HCT116 (cell line): ENCODE data around the gene RBBP6. TPM values are rescaled to one million over a fixed set of nuclear protein-coding genes. Genes with fewer than 3 reads are reported as not detected.

Source experiments
- ATAC-seq: fragments of 200-7000 bp; cut with Tn5 transposase; 2 replicates; pipeline ENCODE4 v1.9.1; 2020; ENCODE audit warnings: mild to moderate bottlenecking, moderate library complexity
- BruUV-seq: library from RNA; stranded (reverse); fragments of 400-500 nt; replicated peaks from 2 replicates; lab custom pipeline; 2021; lab: Mats Ljungman, UMichigan
- CTCF ChIA-PET: fragments of 300-600 bp; sonication (Branson Sonifier 250); formaldehyde crosslinking; loops from one replicate; lab custom pipeline; 2021; ENCODE audit warnings: antibody characterized with exemption; lab: Charles Lee
- POLR2A ChIA-PET: fragments of 300-600, 350-600 bp; sonication (Branson Sonifier 250); formaldehyde crosslinking; loops from one replicate; lab custom pipeline; 2021; ENCODE audit warnings: antibody characterized with exemption; lab: Charles Lee
- RAD21 ChIA-PET, 2 experiments: fragments of 300-600 bp; sonication (Branson Sonifier 250); formaldehyde crosslinking; loops; one replicate each; lab custom pipeline; 2023; ENCODE audit warnings: low total read pairs in 2 of 2; ENCODE audit not compliant: uncharacterized antibody in 2 of 2, unreplicated experiment in 2 of 2, low non-redundant PET in 1 of 2; lab: Charles Lee
- DNase-seq: peaks from one replicate; pipeline ENCODE4 v3.0.0-alpha.2; 2010; ENCODE audit warnings: low read depth, low spot score
- H2AFZ ChIP-seq: fragments of 200-600 bp; shearing (Covaris generic), sonication (generic); 2 replicates; pipeline ENCODE4 v1.6.1; 2017; ENCODE audit warnings: low read depth, mixed run types, mixed read lengths, antibody characterized with exemption, low read length; ENCODE audit not compliant: poor library complexity, severe bottlenecking
- H3K27ac ChIP-seq: 2 replicates; pipeline ENCODE4 v1.5.1; 2012; ENCODE audit warnings: low read depth, low read length
- H3K27me3 ChIP-seq: fragments of 200-600 bp; sonication (generic); 2 replicates; pipeline ENCODE4 v1.6.1; 2016; ENCODE audit warnings: mixed run types, low read length, mixed read lengths; ENCODE audit not compliant: insufficient read depth
- H3K36me3 ChIP-seq, 2 experiments: fragments of 200-500 bp in 1 of 2; fragments of 200-600 bp in 1 of 2; sonication (Bioruptor generic) in 1 of 2; sonication (generic) in 1 of 2; 2 replicates each; pipeline versions ENCODE4 v1.5.1 to v1.6.1; 2014 to 2016; ENCODE audit warnings: low read length in 2 of 2, inconsistent platforms in 1 of 2, mixed read lengths in 1 of 2, mixed run types in 1 of 2; ENCODE audit not compliant: insufficient read depth in 2 of 2, control insufficient read depth in 1 of 2
- H3K4me1 ChIP-seq, 2 experiments: fragments of 200-600 bp in 1 of 2; sonication (generic) in 1 of 2; 2 replicates each; pipeline versions ENCODE4 v1.5.1 to v1.6.1; 2012 to 2017; ENCODE audit warnings: low read length in 2 of 2, inconsistent platforms in 1 of 2, mild to moderate bottlenecking in 1 of 2, mixed read lengths in 1 of 2, mixed run types in 1 of 2, moderate library complexity in 1 of 2; ENCODE audit not compliant: insufficient read depth in 2 of 2, control insufficient read depth in 1 of 2
- H3K4me2 ChIP-seq: fragments of 200-600 bp; sonication (generic); 2 replicates; pipeline ENCODE4 v1.6.1; 2017; ENCODE audit warnings: mixed run types, low read length, mixed read lengths
- H3K4me3 ChIP-seq, 2 experiments: fragments of 200-600 bp in 1 of 2; sonication (generic) in 1 of 2; replicated peaks in 1 of 2; 2 replicates each; pipeline ENCODE4 v1.5.1; 2011 to 2016; ENCODE audit warnings: low read length in 2 of 2, control low read depth in 1 of 2, low read depth in 1 of 2, mild to moderate bottlenecking in 1 of 2, mixed read lengths in 1 of 2, mixed run types in 1 of 2
- H3K79me2 ChIP-seq: fragments of 200-600 bp; sonication (generic); 2 replicates; pipeline ENCODE4 v1.6.1; 2017; ENCODE audit warnings: mild to moderate bottlenecking, mixed run types, low read length, moderate library complexity, mixed read lengths; ENCODE audit not compliant: insufficient read depth
- H3K9ac ChIP-seq: fragments of 200-600 bp; sonication (generic); 2 replicates; pipeline ENCODE4 v1.6.1; 2016; ENCODE audit warnings: low read length, mixed read lengths
- H3K9me2 ChIP-seq: fragments of 200-600 bp; sonication (generic), shearing (Covaris generic); 2 replicates; pipeline ENCODE4 v1.6.1; 2017; ENCODE audit warnings: mixed run types, mild to moderate bottlenecking, moderate library complexity; ENCODE audit not compliant: insufficient read depth
- H3K9me3 ChIP-seq, 2 experiments: fragments of 200-500 bp in 1 of 2; fragments of 200-600 bp in 1 of 2; sonication (Bioruptor generic) in 1 of 2; sonication (generic) in 1 of 2; 2 replicates each; pipeline ENCODE4 v1.6.1; 2014 to 2017; ENCODE audit warnings: low read length in 2 of 2, mixed read lengths in 2 of 2, inconsistent platforms in 1 of 2, low read depth in 1 of 2, mild to moderate bottlenecking in 1 of 2, mixed run types in 1 of 2, moderate library complexity in 1 of 2; ENCODE audit not compliant: control insufficient read depth in 1 of 2, insufficient read depth in 1 of 2
- H4K20me1 ChIP-seq: fragments of 200-600 bp; sonication (generic), shearing (Covaris generic); 2 replicates; pipeline ENCODE4 v1.6.1; 2017; ENCODE audit warnings: mixed run types, mild to moderate bottlenecking, moderate library complexity; ENCODE audit not compliant: insufficient read depth
- ATF3 ChIP-seq: IDR thresholded peaks from 2 replicates; pipeline ENCODE4 v1.6.1; 2012
- CBX3 ChIP-seq: IDR thresholded peaks from 2 replicates; pipeline ENCODE4 v1.6.1; 2012; ENCODE audit warnings: low read depth
- CEBPB ChIP-seq: IDR thresholded peaks from 2 replicates; pipeline ENCODE4 v1.6.1; 2012; ENCODE audit warnings: low read depth
- CTCF ChIP-seq, 3 experiments: fragments of 200-600 bp in 1 of 3; sonication (generic) in 1 of 3; IDR thresholded peaks in 2 of 3; conservative IDR thresholded peaks in 1 of 3; 2 replicates each; pipeline ENCODE4 v1.5.1; 2012 to 2017; ENCODE audit warnings: low read depth in 2 of 3, low read length in 2 of 3, antibody characterized with exemption in 1 of 3, borderline replicate concordance in 1 of 3, control low read depth in 1 of 3, mild to moderate bottlenecking in 1 of 3, mixed read lengths in 1 of 3, mixed run types in 1 of 3, moderate library complexity in 1 of 3; ENCODE audit not compliant: insufficient read depth in 1 of 3
- FOSL1 ChIP-seq: IDR thresholded peaks from 2 replicates; pipeline ENCODE4 v1.6.1; 2012; ENCODE audit warnings: low read depth
- POLR2A ChIP-seq: IDR thresholded peaks from 2 replicates; pipeline ENCODE4 v1.7.0; 2011; ENCODE audit warnings: borderline replicate concordance; ENCODE audit not compliant: insufficient read depth, insufficient read length; ENCODE audit errors: extremely low read depth
- RAD21 ChIP-seq: IDR thresholded peaks from 2 replicates; pipeline ENCODE4 v1.6.1; 2012; ENCODE audit warnings: low read depth, mild to moderate bottlenecking
- SP1 ChIP-seq: IDR thresholded peaks from 2 replicates; pipeline ENCODE4 v1.6.1; 2012; ENCODE audit warnings: low read depth
- TCF7L2 ChIP-seq: IDR thresholded peaks from 2 replicates; pipeline ENCODE4 v1.7.0; 2011; ENCODE audit warnings: borderline replicate concordance, inconsistent platforms; ENCODE audit not compliant: insufficient read depth, insufficient read length; ENCODE audit errors: extremely low read depth
- ZNF274 ChIP-seq: fragments of 200-500 bp; sonication (Bioruptor generic); IDR thresholded peaks from 2 replicates; pipeline ENCODE4 v1.6.1; 2014; ENCODE audit warnings: mild to moderate bottlenecking, low read depth, low read length, inconsistent platforms
- intact Hi-C: fragments of 100-400 bp; cut with micrococcal nuclease; formaldehyde crosslinking; loops from 2 replicates; pipeline ENCODE4 v1.10.0; 2022
- total RNA-seq: library from RNA; stranded (reverse); gene quantifications from one replicate; pipeline ENCODE4 v1.2.1, GENCODE V29; 2021; ENCODE audit not compliant: unreplicated experiment
- TF ChIP-seq, protein P1 (sequence below): IDR thresholded peaks from 2 replicates; pipeline ENCODE4 v1.6.1; 2012; ENCODE audit warnings: low read depth
- TF ChIP-seq, protein P2 (sequence below): IDR thresholded peaks from 2 replicates; pipeline ENCODE4 v1.6.1; 2011; ENCODE audit warnings: mild to moderate bottlenecking, low read length, moderate library complexity; ENCODE audit not compliant: insufficient replicate concordance; ENCODE audit errors: extremely low read depth

Gene RBBP6
- total RNA-seq, 1 experiment from 2014 or later: 52.4 TPM

- Histone ChIP-seq H3K9ac (peak overlapping the region; percentile 97; the same call in 1 of the 2 replicates), H3K36me3 (peaks cover 0 to 10% of the 10 kb centered on the region in 2 experiments; a peak in 1 of 4 replicates), H3K9me3 (no peaks in the 10 kb centered on the region), H3K4me1 (peaks cover 22 to 33% of the 10 kb centered on the region in 2 experiments), H3K79me2 (peaks cover 33% of the 10 kb centered on the region), H3K9me2 (no peaks in the 10 kb centered on the region), H4K20me1 (peaks cover 14% of the 10 kb centered on the region), H3K27me3 (no peaks in the 10 kb centered on the region), H2AFZ (peak overlapping the region; percentile 70), H3K4me3 (peak overlapping the region in 1 of 2 experiments; percentile 24; a peak in 1 of 4 replicates), H3K27ac (no peak overlapping the region), H3K4me2 (peak overlapping the region; percentile 83)
- intact Hi-C loops: loop anchor here (5.0 to 10.0 kb wide), 2 partner anchors 190 to 983 kb away; partner anchors contain the start of genes EARS2, TNRC6A and UBFD1
- CTCF ChIA-PET: no interaction called here
- BruUV-seq: no TSS peak
- TF ChIP-seq POLR2A (no peak), CTCF (IDR thresholded peaks at IDR 0.05 in 2 of 3, conservative IDR thresholded peaks at IDR 0.05 in 1 of 3; ENCODE audit: borderline replicate concordance in 1 of 3, insufficient read depth in 1 of 3, low read depth in 2 of 3, low read length in 2 of 3) (no peak), ZNF274 (no peak), CBX3 (no peak), ATF3 (no peak), CEBPB (no peak), TCF7L2 (no peak), FOSL1 (no peak), RAD21 (no peak), SP1 (no peak)
- TF ChIP-seq, protein P1, sequence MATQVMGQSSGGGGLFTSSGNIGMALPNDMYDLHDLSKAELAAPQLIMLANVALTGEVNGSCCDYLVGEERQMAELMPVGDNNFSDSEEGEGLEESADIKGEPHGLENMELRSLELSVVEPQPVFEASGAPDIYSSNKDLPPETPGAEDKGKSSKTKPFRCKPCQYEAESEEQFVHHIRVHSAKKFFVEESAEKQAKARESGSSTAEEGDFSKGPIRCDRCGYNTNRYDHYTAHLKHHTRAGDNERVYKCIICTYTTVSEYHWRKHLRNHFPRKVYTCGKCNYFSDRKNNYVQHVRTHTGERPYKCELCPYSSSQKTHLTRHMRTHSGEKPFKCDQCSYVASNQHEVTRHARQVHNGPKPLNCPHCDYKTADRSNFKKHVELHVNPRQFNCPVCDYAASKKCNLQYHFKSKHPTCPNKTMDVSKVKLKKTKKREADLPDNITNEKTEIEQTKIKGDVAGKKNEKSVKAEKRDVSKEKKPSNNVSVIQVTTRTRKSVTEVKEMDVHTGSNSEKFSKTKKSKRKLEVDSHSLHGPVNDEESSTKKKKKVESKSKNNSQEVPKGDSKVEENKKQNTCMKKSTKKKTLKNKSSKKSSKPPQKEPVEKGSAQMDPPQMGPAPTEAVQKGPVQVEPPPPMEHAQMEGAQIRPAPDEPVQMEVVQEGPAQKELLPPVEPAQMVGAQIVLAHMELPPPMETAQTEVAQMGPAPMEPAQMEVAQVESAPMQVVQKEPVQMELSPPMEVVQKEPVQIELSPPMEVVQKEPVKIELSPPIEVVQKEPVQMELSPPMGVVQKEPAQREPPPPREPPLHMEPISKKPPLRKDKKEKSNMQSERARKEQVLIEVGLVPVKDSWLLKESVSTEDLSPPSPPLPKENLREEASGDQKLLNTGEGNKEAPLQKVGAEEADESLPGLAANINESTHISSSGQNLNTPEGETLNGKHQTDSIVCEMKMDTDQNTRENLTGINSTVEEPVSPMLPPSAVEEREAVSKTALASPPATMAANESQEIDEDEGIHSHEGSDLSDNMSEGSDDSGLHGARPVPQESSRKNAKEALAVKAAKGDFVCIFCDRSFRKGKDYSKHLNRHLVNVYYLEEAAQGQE: no peak
- TF ChIP-seq, protein P2, sequence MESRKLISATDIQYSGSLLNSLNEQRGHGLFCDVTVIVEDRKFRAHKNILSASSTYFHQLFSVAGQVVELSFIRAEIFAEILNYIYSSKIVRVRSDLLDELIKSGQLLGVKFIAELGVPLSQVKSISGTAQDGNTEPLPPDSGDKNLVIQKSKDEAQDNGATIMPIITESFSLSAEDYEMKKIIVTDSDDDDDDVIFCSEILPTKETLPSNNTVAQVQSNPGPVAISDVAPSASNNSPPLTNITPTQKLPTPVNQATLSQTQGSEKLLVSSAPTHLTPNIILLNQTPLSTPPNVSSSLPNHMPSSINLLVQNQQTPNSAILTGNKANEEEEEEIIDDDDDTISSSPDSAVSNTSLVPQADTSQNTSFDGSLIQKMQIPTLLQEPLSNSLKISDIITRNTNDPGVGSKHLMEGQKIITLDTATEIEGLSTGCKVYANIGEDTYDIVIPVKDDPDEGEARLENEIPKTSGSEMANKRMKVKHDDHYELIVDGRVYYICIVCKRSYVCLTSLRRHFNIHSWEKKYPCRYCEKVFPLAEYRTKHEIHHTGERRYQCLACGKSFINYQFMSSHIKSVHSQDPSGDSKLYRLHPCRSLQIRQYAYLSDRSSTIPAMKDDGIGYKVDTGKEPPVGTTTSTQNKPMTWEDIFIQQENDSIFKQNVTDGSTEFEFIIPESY: no peak
- DNase-seq: peak; percentile 64
- ATAC-seq: peak; percentile 28; the same call in 1 of the 2 replicates
- POLR2A ChIA-PET: no interaction called here
- RAD21 ChIA-PET: no interaction called here
These were observed 1.7 kb upstream of the RBBP6 start for GRCh38 chr16:24537474-24538337.
